Motor neuron (in vitro differentiated cells): Measurements from ENCODE around the gene TMEM178A. TPM values are rescaled to one million over a fixed set of nuclear protein-coding genes. Genes with fewer than 3 reads are reported as not detected.

Experiments used
- ATAC-seq, 8 experiments: fragments of 200-7000 bp; cut with Tn5 transposase; replicated peaks in 6 of 8; 2 replicates each; pipeline ENCODE4 v1.8.0; 2021; ENCODE audit warnings: mild to moderate bottlenecking in 8 of 8, moderate library complexity in 8 of 8
- H3K27ac ChIP-seq, 2 donors: fragments of 250-450 bp; sonication (Bioruptor Pico); 2 replicates each; pipeline ENCODE4 v1.9.0; 2021; ENCODE audit warnings: antibody characterized with exemption in 2 of 2, mild to moderate bottlenecking in 2 of 2, moderate library complexity in 1 of 2
- H3K4me1 ChIP-seq, 2 donors: fragments of 250-450 bp; sonication (Bioruptor Pico); replicated peaks in 1 of 2; 2 replicates each; pipeline ENCODE4 v1.6.1; 2021; ENCODE audit warnings: antibody characterized with exemption in 2 of 2, mild to moderate bottlenecking in 2 of 2, moderate library complexity in 1 of 2
- H3K4me3 ChIP-seq, 5 donors: fragments of 250-450 bp; sonication (Bioruptor Pico); 2 replicates each; pipeline ENCODE4 v1.9.0; 2021; ENCODE audit warnings: antibody characterized with exemption in 5 of 5, mild to moderate bottlenecking in 5 of 5, moderate library complexity in 4 of 5
- WGBS, 10 experiments: fragments of 450-650 bp; shearing (Covaris generic); methylation state at CpG; one replicate each; pipeline ENCODE4 v1.0.0; 2022; 5-methylcytosine and 5-hydroxymethylcytosine counted together
- in situ Hi-C, 9 experiments: fragments of 400-800 bp; cut with MboI; loops; one replicate each; pipeline ENCODE4 v1.15.0; 2021; ENCODE audit warnings: low sequenced_read_pairs in 9 of 9, low pct_unique_long_range_greater_than_20kb in 2 of 9; ENCODE audit not compliant: unreplicated experiment in 9 of 9
- total RNA-seq, 8 experiments: library from RNA; unstranded; fragments of 300-600 nt; gene quantifications; 2 replicates each; pipeline versions ENCODE4 v1.2.3 to v1.2.4, GENCODE V29; 2022

TMEM178A gene
- total RNA-seq, 8 experiments from 2014 or later: 4.9 to 97.7 (median 22.8) TPM

DNA sequence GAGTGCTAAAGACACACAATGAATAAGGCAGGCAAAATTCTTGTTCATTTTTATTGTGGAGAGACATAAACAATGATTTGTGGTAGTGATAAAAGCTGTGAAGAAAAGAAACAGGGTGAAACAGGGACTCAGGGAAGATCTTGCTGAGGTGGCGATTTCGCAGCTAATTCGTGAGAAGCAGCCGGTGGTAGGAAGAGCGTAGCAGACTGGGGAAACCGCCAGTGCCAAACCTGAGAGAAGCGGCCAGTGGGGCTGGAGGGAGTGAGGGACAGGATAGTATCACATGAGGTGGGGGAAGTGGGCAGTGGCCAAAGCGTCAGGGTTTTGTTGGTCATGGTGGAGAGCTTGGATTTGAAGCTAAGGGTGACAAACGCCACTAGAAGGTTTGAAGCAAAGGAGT lies 42.3 kb downstream of the TMEM178A start:
- H3K4me1 ChIP-seq: no peaks in the 10 kb centered on the region
- ATAC-seq: no peak
- H3K27ac ChIP-seq: no peak overlapping the region
- 88 to 100% (median 100%) methylated on average over 3 to 8 of the region's 9 CpGs; no CpG with 5 or more reads in 5 of the 10 experiments for WGBS, 10 experiments
- in situ Hi-C loops: loop anchor here in 2 of 9 experiments (25.0 kb wide), 2 partner anchors 196 to 321 kb away; no protein-coding TSS in a partner anchor
- H3K4me3 ChIP-seq: no peak overlapping the region

DNA sequence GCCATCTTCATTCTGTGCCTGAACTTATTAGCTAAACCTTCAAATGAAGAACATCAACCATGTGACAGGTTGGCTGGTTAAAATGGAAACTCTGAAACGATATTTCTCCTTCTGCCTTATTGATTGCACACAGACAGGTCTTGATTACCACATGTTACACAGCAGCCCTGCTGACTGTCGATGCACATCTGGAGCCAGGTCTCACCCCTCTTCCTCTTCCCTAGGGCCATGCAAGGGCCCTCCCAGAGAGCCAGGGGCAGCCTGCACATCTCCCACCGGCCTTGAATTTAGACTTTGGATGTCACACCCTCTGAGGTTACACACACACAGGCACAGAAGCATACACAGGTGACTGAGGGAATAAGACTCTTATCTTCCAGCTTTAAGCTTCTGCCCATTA lies 45.1 kb downstream of the TMEM178A start:
- Histone ChIP-seq H3K4me1 (no peaks in the 10 kb centered on the region), H3K4me3 (no peak overlapping the region), H3K27ac (no peak overlapping the region)
- WGBS, 10 experiments: 0 to 100% (median 67%) methylated on average over 1 to 3 of the region's 3 CpGs; no CpG with 5 or more reads in 1 of the 10 experiments
- ATAC-seq: no peak
- in situ Hi-C loops: loop anchor here in 2 of 9 experiments (25.0 kb wide), 2 partner anchors 199 to 324 kb away; no protein-coding TSS in a partner anchor

DNA sequence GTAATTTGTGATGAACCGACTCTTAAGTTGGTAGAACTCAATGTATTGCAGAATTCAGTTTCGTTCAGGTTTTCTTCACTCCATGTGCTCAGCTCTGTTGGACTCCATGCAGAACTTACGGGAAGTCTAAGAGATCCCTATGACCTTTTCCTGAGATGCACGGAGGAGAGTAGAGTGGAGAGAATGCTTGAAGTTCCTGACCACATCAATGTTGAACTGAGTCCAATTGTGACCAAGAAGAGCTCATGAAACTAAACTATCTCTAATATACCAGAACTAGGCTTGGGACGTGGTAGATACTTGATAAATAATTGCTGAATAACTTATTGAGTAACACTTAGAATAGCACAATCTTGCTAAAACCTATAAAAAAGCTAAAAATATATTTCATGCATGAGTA lies 47.2 kb downstream of the TMEM178A start:
- H3K4me1 ChIP-seq: no peaks in the 10 kb centered on the region
- in situ Hi-C loops: loop anchor here in 2 of 9 experiments (25.0 kb wide), 2 partner anchors 201 to 326 kb away; no protein-coding TSS in a partner anchor
- 73 to 100% (median 95%) methylated on average over 1 to 5 of the region's 5 CpGs; no CpG with 5 or more reads in 1 of the 10 experiments for WGBS, 10 experiments
- no peak overlapping the region for H3K27ac ChIP-seq
- H3K4me3 ChIP-seq: no peak overlapping the region
- ATAC-seq: no peak

DNA sequence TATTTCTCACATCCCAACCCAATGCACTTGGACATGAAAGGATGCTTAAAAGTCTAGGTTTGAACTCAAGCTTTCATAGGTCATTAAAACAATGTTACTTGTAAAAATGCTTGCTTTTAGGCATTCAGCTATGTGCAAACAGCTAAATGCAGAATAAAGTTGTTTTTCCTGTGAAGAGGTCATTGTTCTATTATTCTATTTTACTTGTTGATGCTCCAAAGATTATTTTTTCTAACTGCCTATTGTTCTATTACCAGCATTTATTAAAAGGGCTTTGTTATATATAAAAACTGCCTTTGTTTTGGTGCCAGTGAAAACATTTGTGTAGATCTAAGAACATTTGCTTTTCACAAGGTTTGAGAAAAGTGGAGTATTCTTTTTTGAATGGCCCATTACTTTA lies 49.4 kb downstream of the TMEM178A start:
- no peaks in the 10 kb centered on the region for H3K4me1 ChIP-seq
- H3K4me3 ChIP-seq: no peak overlapping the region
- no peak overlapping the region for H3K27ac ChIP-seq
- no peak for ATAC-seq
- in situ Hi-C loops: loop anchor here in 2 of 9 experiments (25.0 kb wide), 2 partner anchors 203 to 328 kb away; no protein-coding TSS in a partner anchor

- H3K27ac ChIP-seq: no peak overlapping the region
- WGBS, 10 experiments: 79 to 100% (median 92%) methylated on average over 1 to 3 of the region's 3 CpGs
- H3K4me1 ChIP-seq: peaks cover 0 to 2% of the 10 kb centered on the region in 2 donors
- in situ Hi-C loops: loop anchor here in 2 of 9 experiments (25.0 kb wide), 2 partner anchors 204 to 329 kb away; no protein-coding TSS in a partner anchor
- ATAC-seq: no peak
- H3K4me3 ChIP-seq: no peak overlapping the region
Observed at GRCh38 chr2:39715822-39716221, 50.1 kb downstream of the TMEM178A start.

- no peak for ATAC-seq
Observed at GRCh38 chr2:39717067-39717466, 51.4 kb downstream of the TMEM178A start.

GRCh38 chr2:39718483-39718882 lies 52.8 kb downstream of the TMEM178A start:
- Histone ChIP-seq H3K27ac (no peak overlapping the region), H3K4me3 (no peak overlapping the region), H3K4me1 (peaks cover 0 to 9% of the 10 kb centered on the region in 2 donors)
- ATAC-seq: no peak
- in situ Hi-C loops: loop anchor here in 2 of 9 experiments (25.0 kb wide), 2 partner anchors 206 to 331 kb away; no protein-coding TSS in a partner anchor
- WGBS, 10 experiments: 73 to 98% (median 88%) methylated on average over 3 to 9 of the region's 9 CpGs

More at GRCh38 chr2:39717067-39717466, 51.4 kb downstream of the TMEM178A start:
- in situ Hi-C loops: loop anchor here in 2 of 9 experiments (25.0 kb wide), 2 partner anchors 205 to 330 kb away; no protein-coding TSS in a partner anchor
- Histone ChIP-seq H3K4me1 (peaks cover 0 to 9% of the 10 kb centered on the region in 2 donors), H3K27ac (no peak overlapping the region), H3K4me3 (no peak overlapping the region)
- 78 to 100% (median 96%) methylated on average over 1 to 12 of the region's 12 CpGs; no CpG with 5 or more reads in 3 of the 10 experiments for WGBS, 10 experiments

DNA sequence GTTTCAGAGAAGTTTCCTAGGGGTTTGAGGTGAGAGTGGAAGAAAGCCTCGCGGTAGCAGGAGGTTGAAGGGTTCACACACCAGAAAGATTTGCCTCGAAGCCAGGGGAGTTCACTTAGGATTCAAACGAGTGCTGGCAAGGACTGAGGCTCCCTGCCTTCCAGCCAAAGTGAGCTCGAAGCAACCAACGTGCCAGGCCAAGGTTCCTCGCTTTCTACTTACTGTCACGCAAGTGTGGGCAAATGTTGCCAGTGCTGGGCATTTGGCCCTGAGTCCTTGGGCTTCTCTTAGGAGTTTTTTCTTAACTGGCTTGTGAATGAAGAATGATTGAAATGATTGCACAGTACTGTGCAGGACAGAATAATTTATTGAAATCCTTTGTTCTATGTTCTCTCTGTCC lies 53.6 kb downstream of the TMEM178A start:
- WGBS, 10 experiments: 72 to 100% (median 94%) methylated on average over 1 to 8 of the region's 8 CpGs; no CpG with 5 or more reads in 2 of the 10 experiments
- no peak for ATAC-seq
- in situ Hi-C loops: loop anchor here in 2 of 9 experiments (25.0 kb wide), 2 partner anchors 207 to 332 kb away; no protein-coding TSS in a partner anchor

DNA sequence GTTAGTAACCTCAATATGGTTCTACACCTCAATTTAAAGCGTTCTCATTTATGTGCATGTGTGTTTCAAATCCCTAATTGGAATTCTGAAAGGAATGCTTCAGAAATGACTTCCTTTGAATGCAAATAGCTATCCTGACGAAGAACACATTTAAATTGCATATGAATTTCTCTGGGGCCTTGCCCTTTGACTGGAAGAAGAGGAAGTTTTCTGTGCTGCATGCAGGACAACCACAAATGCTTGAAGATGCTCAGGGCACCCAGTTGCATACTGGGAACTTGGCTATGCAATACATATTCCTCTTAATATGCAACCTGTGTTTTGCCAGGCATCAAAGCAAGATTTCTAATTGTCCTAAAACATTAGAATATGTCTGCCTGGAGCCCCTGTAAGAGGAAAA lies 55.3 kb downstream of the TMEM178A start:
- Histone ChIP-seq H3K4me1 (peaks cover 0 to 9% of the 10 kb centered on the region in 2 donors), H3K4me3 (no peak overlapping the region), H3K27ac (no peak overlapping the region)
- peak in 4 of 8 experiments; percentile 27 to 98 (median 94) for ATAC-seq
- WGBS, 10 experiments: 0 to 93% (median 32%) methylated on average over 1 to 2 of the region's 2 CpGs; no CpG with 5 or more reads in 1 of the 10 experiments
- in situ Hi-C loops: loop anchor here in 2 of 9 experiments (25.0 kb wide), 2 partner anchors 209 to 334 kb away; no protein-coding TSS in a partner anchor

More for the DNA sequence above, 53.6 kb downstream of the TMEM178A start:
- H3K4me1 ChIP-seq: peaks cover 0 to 9% of the 10 kb centered on the region in 2 donors
- H3K4me3 ChIP-seq: no peak overlapping the region
- no peak overlapping the region for H3K27ac ChIP-seq

DNA sequence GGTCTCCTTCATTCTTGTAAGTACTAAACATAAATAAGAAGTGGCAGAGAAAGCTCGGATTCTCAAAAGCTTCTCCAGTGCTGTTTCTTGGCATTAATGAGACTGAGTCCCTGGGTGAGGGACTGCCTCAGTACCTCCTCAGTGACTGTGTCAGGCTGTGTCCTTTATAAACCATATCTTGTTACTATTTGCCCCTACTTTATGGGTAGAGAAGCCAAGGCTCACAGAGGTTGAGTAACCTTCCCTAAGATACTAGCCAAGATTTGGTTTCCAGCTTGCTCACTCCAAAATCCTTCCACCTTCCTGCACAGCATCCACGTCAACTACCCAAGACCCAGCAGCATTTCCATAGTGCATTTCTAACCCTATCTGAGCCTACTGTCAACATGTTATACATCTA lies 57.8 kb downstream of the TMEM178A start:
- in situ Hi-C loops: loop anchor here in 2 of 9 experiments (25.0 kb wide), 2 partner anchors 211 to 336 kb away; no protein-coding TSS in a partner anchor
- Histone ChIP-seq H3K4me3 (no peak overlapping the region), H3K27ac (no peak overlapping the region), H3K4me1 (peaks cover 0 to 9% of the 10 kb centered on the region in 2 donors)
- 80 to 100% (median 95%) methylated on average over 1 to 2 of the region's 2 CpGs; no CpG with 5 or more reads in 3 of the 10 experiments for WGBS, 10 experiments
- ATAC-seq: no peak

- WGBS, 10 experiments: 49 to 100% (median 84%) methylated on average over 1 to 9 of the region's 9 CpGs
- H3K27ac ChIP-seq: no peak overlapping the region
- ATAC-seq: no peak
- H3K4me1 ChIP-seq: peaks cover 0 to 9% of the 10 kb centered on the region in 2 donors
- no peak overlapping the region for H3K4me3 ChIP-seq
- in situ Hi-C loops: loop anchor here in 2 of 9 experiments (25.0 kb wide), 2 partner anchors 212 to 337 kb away; no protein-coding TSS in a partner anchor
Observed at GRCh38 chr2:39723946-39724827, 58.5 kb downstream of the TMEM178A start.

GRCh38 chr2:39724828-39725144 lies 59.1 kb downstream of the TMEM178A start:
- peaks cover 0 to 9% of the 10 kb centered on the region in 2 donors for H3K4me1 ChIP-seq
- H3K27ac ChIP-seq: no peak overlapping the region
- in situ Hi-C loops: loop anchor here in 2 of 9 experiments (25.0 kb wide), 2 partner anchors 212 to 337 kb away; no protein-coding TSS in a partner anchor
- no peak for ATAC-seq
- no peak overlapping the region for H3K4me3 ChIP-seq
- 88 to 100% (median 94%) methylated on average over 1 to 4 of the region's 4 CpGs; no CpG with 5 or more reads in 2 of the 10 experiments for WGBS, 10 experiments

- no peak for ATAC-seq
- in situ Hi-C loops: no loop called here
- Histone ChIP-seq H3K4me1 (peaks cover 0 to 9% of the 10 kb centered on the region in 2 donors), H3K27ac (no peak overlapping the region), H3K4me3 (no peak overlapping the region)
- WGBS, 10 experiments: 44 to 100% (median 85%) methylated on average over 1 to 5 of the region's 5 CpGs; no CpG with 5 or more reads in 2 of the 10 experiments
Observed at GRCh38 chr2:39725401-39725800, 59.7 kb downstream of the TMEM178A start.
